Heart left ventricle (tissue), 16 donors: Measurements from ENCODE around the gene FKBP5. TPM values are rescaled to one million over a fixed set of nuclear protein-coding genes. Genes with fewer than 3 reads are reported as not detected.
A peak's percentile ranks its signal among the peaks of the same experiment; 100 is the strongest.

Experiments
- ATAC-seq, 4 donors: fragments of 200-7000 bp; cut with Tn5 transposase; one replicate each; pipeline ENCODE4 v1.9.1; 2020 to 2022; ENCODE audit warnings: moderate library complexity in 4 of 4, mild to moderate bottlenecking in 3 of 4, moderate number of reproducible peaks in 1 of 4
- DNase-seq, 5 donors: peaks; one replicate each; pipeline ENCODE4 v3.0.0-alpha.2; 2020
- H3K27ac ChIP-seq, 12 donors: fragments of 200-600 bp; sonication (generic) in 4 of 12; one replicate each; pipeline versions ENCODE4 v1.5.0 to v1.8.0; 2016 to 2022; ENCODE audit warnings: mild to moderate bottlenecking in 2 of 12
- H3K27me3 ChIP-seq, 9 donors: fragments of 200-600 bp; sonication (generic) in 2 of 9; one replicate each; pipeline versions ENCODE4 v1.5.1 to v1.8.0; 2016 to 2022; ENCODE audit warnings: mild to moderate bottlenecking in 3 of 9
- H3K36me3 ChIP-seq, 9 donors: fragments of 200-600 bp; sonication (generic) in 2 of 9; one replicate each; pipeline versions ENCODE4 v1.5.0 to v1.8.0; 2018 to 2022; ENCODE audit warnings: mild to moderate bottlenecking in 2 of 9
- H3K4me1 ChIP-seq, 12 donors: fragments of 200-600 bp; sonication (generic) in 4 of 12; one replicate each; pipeline versions ENCODE4 v1.5.0 to v1.8.0; 2016 to 2022; ENCODE audit warnings: mild to moderate bottlenecking in 3 of 12
- H3K4me3 ChIP-seq, 12 donors: fragments of 200-600 bp; sonication (generic) in 4 of 12; one replicate each; pipeline versions ENCODE4 v1.5.0 to v1.8.0; 2017 to 2022; ENCODE audit warnings: mild to moderate bottlenecking in 9 of 12, moderate library complexity in 4 of 12
- H3K9me3 ChIP-seq, 12 donors: fragments of 200-600 bp; sonication (generic) in 4 of 12; one replicate each; pipeline versions ENCODE4 v1.5.0 to v1.8.0; 2016 to 2022; ENCODE audit warnings: mild to moderate bottlenecking in 1 of 12
- CTCF ChIP-seq, 12 donors: fragments of 200-600 bp; sonication (generic) in 4 of 12; IDR thresholded peaks; one replicate each; pipeline versions ENCODE4 v1.5.0 to v1.8.0; 2018 to 2022; ENCODE audit warnings: antibody characterized with exemption in 12 of 12, mild to moderate bottlenecking in 5 of 12
- POLR2A ChIP-seq, 2 donors: fragments of 450-650 bp; IDR thresholded peaks; one replicate each; pipeline ENCODE4 v1.6.1; 2017; ENCODE audit warnings: antibody characterized with exemption in 2 of 2, mild to moderate bottlenecking in 2 of 2, moderate library complexity in 2 of 2
- WGBS, 4 donors: extraction: QIAGEN DNeasy Blood & Tissue Kit in 2 of 4; methylation state at CpG; one replicate each; pipeline versions ENCODE4 v1.1.5 to v1.1.7; 2013 to 2018; 5-methylcytosine and 5-hydroxymethylcytosine counted together
- intact Hi-C, 10 donors: fragments of 100-400 bp; cut with DNase I; formaldehyde crosslinking; loops; one replicate each; pipeline versions ENCODE4 v1.11.1 to v1.14.2; 2022
- polyA plus RNA-seq, 2 donors: library from polyadenylated mRNA; stranded (reverse); fragments of 200-250 nt; gene quantifications; one replicate each; pipeline ENCODE4 v1.2.3, GENCODE V29; 2013
- total RNA-seq, 9 donors: library from RNA; depleted of rRNA in 2 of 9; stranded (reverse); fragments of >200 nt in 2 of 9; fragmentation: NEBNext Ultra II Directional in 3 of 9; extraction: Animal tissue kit (Norgen Biotek cat#: 25700) in 3 of 9; gene quantifications; one replicate each; pipeline versions ENCODE4 v1.1.0 to v1.2.4, GENCODE V29; 2016 to 2023
- donor health status: ischemic (EF 13 %, LVEDD 7.1; RV severe dilation, severe dysfunction).
- donor health status: healthy with polysubstance abuse.
- donor health status: DM: no; HTN: yes; CAD: no.
- donor health status: DM: no; HTN: no; CAD: no.
- donor health status: ischemic (EF 25% LVEDD 6.9; RV normal size, moderate dysfunction).
- donor health status: ischemic (EF 25% LVEDD 5.7; RV mildly dilated, moderate dysfunction).
- donor health status: healthy.
- donor health status: DM: yes; HTN: yes; CAD: no.
- donor health status: ischemic (EF 35%, LVEDD 5.7; RV mildly dilated, moderate dysfunction).
- donor health status: nonischemic (EF 11% LVEDD 7.7; RV severe dilation, severe dysfunction).
- donor health status: DM: yes; HTN: yes; CAD: no.
- donor health status: PGD.
- donor health status: ischemic (EF 29% LVEDD 5.4; RV normal size, mild dysfunction).
- donor health status: nonischemic (EF 23%, LVEDD 6.1; RV moderate dilation, normal function).

The FKBP5 gene
- total and polyA plus RNA-seq, 11 donors: 19.7 to 351 (median 104) TPM

GRCh38 chr6:35557239-35557638, 131.5 kb downstream of the FKBP5 start:
- TF ChIP-seq POLR2A (IDR thresholded peaks at IDR 0.05) (no peak), CTCF (IDR thresholded peaks at IDR 0.05) (no peak)
- H3K27me3 ChIP-seq: no peaks in the 10 kb centered on the region
- H3K9me3 ChIP-seq: peaks cover 0 to 5% (median 0%) of the 10 kb centered on the region in 12 donors
- peak in 3 of 4 donors; percentile 18 to 61 (median 41) for ATAC-seq
- no peak overlapping the region for H3K27ac ChIP-seq
- WGBS, 4 donors: 42 to 62% (median 55%) methylated on average over 6 of the region's 6 CpGs
- no peaks in the 10 kb centered on the region for H3K36me3 ChIP-seq
- H3K4me3 ChIP-seq: no peak overlapping the region
- peak in 2 of 5 donors; percentile 28 to 29 for DNase-seq
- no peaks in the 10 kb centered on the region for H3K4me1 ChIP-seq
- intact Hi-C loops: no loop called here

GRCh38 chr6:35554811-35555210, 133.9 kb downstream of the FKBP5 start:
- H3K9me3 ChIP-seq: peaks cover 0 to 16% (median 10%) of the 10 kb centered on the region in 12 donors
- no peaks in the 10 kb centered on the region for H3K36me3 ChIP-seq
- no peak overlapping the region for H3K4me3 ChIP-seq
- no peaks in the 10 kb centered on the region for H3K4me1 ChIP-seq
- DNase-seq (no peak), ATAC-seq (no peak)
- no peak for TF ChIP-seq POLR2A (IDR thresholded peaks at IDR 0.05)
- no peak for TF ChIP-seq CTCF (IDR thresholded peaks at IDR 0.05)
- WGBS, 4 donors: 87 to 88% (median 88%) methylated on average over 4 of the region's 4 CpGs
- intact Hi-C loops: no loop called here
- H3K27me3 ChIP-seq: no peaks in the 10 kb centered on the region
- no peak overlapping the region for H3K27ac ChIP-seq

- no peaks in the 10 kb centered on the region for H3K36me3 ChIP-seq
- TF ChIP-seq CTCF (IDR thresholded peaks at IDR 0.05) (no peak), POLR2A (IDR thresholded peaks at IDR 0.05) (no peak)
- intact Hi-C loops: no loop called here
- ATAC-seq (no peak), DNase-seq (no peak)
- H3K27me3 ChIP-seq: peaks cover 0 to 4% (median 0%) of the 10 kb centered on the region in 9 donors
- H3K9me3 ChIP-seq: peaks cover 0 to 20% (median 10%) of the 10 kb centered on the region in 12 donors
- H3K4me1 ChIP-seq: no peaks in the 10 kb centered on the region
- H3K4me3 ChIP-seq: no peak overlapping the region
- no peak overlapping the region for H3K27ac ChIP-seq
- 65 to 85% (median 82%) methylated on average over 6 of the region's 6 CpGs for WGBS, 4 donors
Observed at GRCh38 chr6:35553315-35553714, 135.4 kb downstream of the FKBP5 start.

- DNase-seq: no peak
- TF ChIP-seq POLR2A (IDR thresholded peaks at IDR 0.05) (no peak), CTCF (IDR thresholded peaks at IDR 0.05) (peak; percentile 22 to 89 (median 45))
Observed at GRCh38 chr6:35552285-35552917, 136.3 kb downstream of the FKBP5 start.

More at GRCh38 chr6:35552285-35552917, 136.3 kb downstream of the FKBP5 start:
- no peaks in the 10 kb centered on the region for H3K36me3 ChIP-seq
- H3K4me3 ChIP-seq: no peak overlapping the region
- peaks cover 0 to 5% (median 0%) of the 10 kb centered on the region in 9 donors for H3K27me3 ChIP-seq
- WGBS, 4 donors: 54 to 64% (median 64%) methylated on average over 5 of the region's 5 CpGs
- no peak for ATAC-seq
- no peaks in the 10 kb centered on the region for H3K4me1 ChIP-seq
- H3K9me3 ChIP-seq: peaks cover 0 to 20% (median 10%) of the 10 kb centered on the region in 12 donors
- intact Hi-C loops: no loop called here
- no peak overlapping the region for H3K27ac ChIP-seq
